OCI-LY7 (cell line): Measurements from ENCODE around the gene GJA9.

Source experiments
- CTCF ChIP-seq: fragments of 200-600 bp; sonication (generic); conservative IDR thresholded peaks from 2 replicates; pipeline ENCODE4 v1.5.1; 2014; ENCODE audit warnings: mild to moderate bottlenecking, antibody characterized with exemption, low read length, moderate library complexity, mixed read lengths
- EZH2phosphoT487 ChIP-seq: fragments of 200-600 bp; sonication (generic); IDR thresholded peaks from 2 replicates; pipeline ENCODE4 v1.6.1; 2018; ENCODE audit warnings: low read depth, borderline replicate concordance, mild to moderate bottlenecking, mixed run types, antibody characterized with exemption, low read length, moderate library complexity, mixed read lengths

GRCh38 chr1:38860454-38860795, 21.0 kb downstream of the GJA9 start:
- TF ChIP-seq CTCF (no peak), EZH2phosphoT487 (no peak)
